NCI-H1436 treated with DMSO at 0.1 percent for 48 hours (cell line): Measurements from ENCODE around the gene CRHR1.

Experiments
- DNase-seq: peaks from one replicate; lab custom pipeline; 2025; lab: John Stamatoyannopoulos, UW

Gene CRHR1

DNA sequence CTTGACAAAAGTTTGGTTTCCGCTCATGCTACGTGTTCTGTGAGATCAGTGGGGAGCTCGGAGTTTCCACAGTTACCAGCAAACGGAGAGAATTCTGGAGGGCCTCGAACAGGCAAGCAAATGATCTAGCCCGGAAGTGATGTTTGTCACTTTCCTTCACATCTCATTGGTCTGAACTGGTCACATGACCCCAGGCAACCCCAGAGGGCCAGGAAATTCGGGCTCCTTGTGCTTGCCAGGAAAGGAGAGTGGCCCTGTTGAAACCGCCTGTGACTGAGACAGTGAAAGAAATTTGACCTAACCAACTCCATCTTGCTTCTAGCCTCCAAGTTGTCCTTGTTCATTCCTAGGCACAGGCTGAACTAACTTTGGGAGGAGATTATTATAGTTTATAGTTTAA lies 83.6 kb downstream of the CRHR1 start:
- DNase-seq, result peak; percentile 16

DNA sequence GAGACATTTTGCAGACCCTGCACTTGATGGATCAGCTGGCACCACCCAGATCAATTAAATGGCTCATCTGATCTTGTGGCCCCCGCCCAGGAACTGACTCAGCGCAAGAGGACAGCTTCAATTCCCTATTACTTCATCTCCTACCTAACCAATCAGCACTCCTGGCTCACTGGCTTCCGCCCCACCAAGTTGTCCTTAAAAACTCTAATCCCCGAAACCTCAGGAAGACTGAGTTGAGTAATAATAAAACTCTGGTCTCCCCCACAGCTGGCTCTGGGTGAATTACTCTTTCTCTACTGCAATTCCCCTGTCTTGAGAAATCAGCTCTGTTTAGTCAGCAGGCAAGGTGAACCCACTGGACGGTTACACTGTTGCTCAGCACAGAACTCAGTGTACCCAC lies 84.2 kb downstream of the CRHR1 start:
- no peak for DNase-seq

GRCh38 chr17:45869676-45870341 lies 85.7 kb downstream of the CRHR1 start:
- no peak for DNase-seq

DNA sequence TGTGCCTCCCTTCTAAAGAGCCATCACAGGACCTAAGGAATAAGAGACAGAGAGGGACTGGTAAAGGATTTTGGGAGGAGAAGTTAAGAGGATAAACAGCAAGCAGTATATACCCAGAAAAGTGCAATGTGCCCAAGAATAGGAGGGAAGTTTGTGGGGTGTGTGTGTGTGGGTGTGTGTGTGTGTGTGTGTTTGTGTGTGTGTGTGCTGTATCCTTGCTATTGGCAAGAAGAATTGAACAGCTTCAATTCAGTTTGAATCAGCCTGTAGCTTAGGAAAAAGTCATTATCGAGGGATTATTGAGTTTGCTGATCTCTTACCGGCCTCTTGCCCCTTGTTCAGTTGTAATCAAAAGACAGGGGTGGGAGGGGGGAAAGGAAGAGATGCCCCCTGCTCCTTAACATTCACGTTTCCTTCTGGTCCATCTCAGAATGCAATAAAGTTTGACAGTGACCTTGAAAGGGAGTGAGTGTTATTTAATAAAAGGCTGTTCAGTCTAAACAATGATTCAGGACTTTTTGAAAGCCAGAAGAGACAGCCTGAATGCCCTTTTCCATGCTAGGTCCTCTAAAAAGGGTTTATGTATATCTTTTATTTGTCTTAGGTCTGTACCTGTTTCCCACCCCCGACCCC lies 86.3 kb downstream of the CRHR1 start:
- DNase-seq, result no peak

DNA sequence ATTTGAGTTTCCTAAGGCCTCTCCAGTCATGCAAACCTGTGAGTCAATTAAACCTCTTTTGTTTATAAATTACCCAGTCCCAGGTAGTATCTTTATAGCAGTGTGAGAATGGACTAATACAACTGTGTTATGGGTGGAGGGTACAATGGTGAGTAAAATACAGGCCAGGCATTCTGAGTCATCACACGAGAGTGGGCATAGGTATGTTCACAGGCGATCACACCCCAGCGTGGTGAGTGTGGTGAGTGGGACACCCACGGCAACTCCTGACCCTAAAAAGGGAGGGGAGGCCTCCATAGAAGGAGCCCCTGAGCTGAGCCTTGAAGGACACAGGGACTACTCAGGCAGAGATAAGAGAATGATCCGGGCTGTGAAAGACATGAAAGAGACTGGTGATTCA lies 87.6 kb downstream of the CRHR1 start:
- no peak for DNase-seq

GRCh38 chr17:45873728-45874127 lies 89.6 kb downstream of the CRHR1 start:
- no peak for DNase-seq

GRCh38 chr17:45874151-45874550 lies 90.0 kb downstream of the CRHR1 start:
- DNase-seq, result no peak

DNA sequence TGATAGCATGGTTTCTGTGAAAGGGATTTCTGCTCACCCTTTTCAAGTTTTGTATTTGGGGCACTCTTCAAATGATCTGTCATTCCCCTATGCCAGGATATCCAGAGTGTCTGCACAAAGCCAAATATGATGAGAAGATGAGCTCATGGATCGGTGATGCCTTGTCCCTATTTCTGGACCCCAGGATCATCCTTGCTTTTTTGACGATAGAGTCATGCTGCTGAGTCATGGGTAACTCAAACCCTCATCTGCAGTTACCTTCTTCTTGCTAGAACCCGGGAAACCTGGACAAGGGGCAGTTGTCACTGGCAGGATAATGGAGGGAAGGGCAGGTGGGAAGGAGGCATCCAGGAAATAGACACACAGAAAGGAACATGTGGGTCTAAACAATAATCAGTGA lies 92.4 kb downstream of the CRHR1 start:
- no peak for DNase-seq

DNA sequence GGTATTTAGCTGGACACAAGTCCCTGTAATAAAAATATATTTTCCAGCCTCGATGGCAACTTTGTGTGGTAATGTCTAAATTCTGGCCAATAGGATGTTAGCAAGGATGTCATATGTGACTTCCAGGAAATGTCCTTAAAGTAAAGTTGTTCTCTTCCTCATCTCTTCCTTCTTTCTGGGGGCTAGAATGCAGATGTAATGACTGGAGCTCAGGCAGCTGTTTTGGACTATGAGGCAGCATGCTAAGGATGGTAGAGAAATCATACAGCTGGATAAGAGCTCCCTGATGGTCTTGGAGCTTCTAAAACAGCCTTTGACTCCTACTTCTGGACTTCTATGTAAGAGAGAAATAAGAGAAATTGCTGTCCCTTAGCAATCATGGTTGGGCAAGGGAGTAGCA lies 93.3 kb downstream of the CRHR1 start:
- no peak for DNase-seq

GRCh38 chr17:45883063-45883462 lies 98.9 kb downstream of the CRHR1 start:
- DNase-seq, result no peak
